HG02763 (cell line): ENCODE data around the gene DGKD.

Source experiments
- ATAC-seq: cut with Tn5 transposase; IDR thresholded peaks from one replicate; pipeline ENCODE4 v1.9.1; 2021; ENCODE audit warnings: mild to moderate bottlenecking, moderate library complexity; ENCODE audit not compliant: unreplicated experiment

DGKD gene

DNA sequence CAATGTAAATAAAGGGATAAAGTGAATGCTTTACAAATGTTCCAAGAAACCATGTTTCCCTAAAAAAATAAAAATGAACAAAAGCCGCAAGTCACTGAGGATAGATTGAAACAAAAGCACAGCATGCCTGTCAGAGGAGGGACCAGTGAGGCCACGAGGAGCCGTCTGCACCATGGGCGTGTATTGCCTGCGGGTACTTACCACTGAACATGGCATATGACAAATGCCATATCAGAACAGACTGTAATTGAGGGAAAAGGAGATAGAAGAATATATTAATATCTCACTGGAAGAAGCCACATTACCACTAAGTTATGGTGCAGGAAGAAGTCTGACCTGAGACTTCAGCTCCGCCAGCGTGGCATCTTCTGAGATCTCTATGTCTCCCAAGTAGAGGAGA lies 136.5 kb downstream of the DGKD start:
- ATAC-seq: no peak

DNA sequence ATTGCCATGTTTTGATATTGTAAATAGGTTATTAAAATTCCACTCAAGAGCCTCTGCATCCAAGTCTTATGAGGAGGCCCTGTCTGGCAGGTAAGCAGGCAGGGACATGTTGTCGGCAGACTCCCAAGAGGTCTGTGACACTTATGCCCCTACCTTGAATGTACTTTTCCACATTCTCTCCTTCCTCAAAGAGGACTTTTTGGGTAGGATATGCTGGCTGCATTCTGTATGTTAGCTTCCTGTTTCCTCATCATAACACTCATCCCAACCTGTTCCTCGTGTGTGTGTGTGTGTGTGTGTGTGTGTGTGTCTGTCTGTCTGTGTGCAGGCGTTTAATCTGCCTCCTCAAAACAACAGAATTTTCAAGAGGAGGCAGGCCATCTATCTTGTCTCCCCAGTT lies 137.0 kb downstream of the DGKD start:
- no peak for ATAC-seq

DNA sequence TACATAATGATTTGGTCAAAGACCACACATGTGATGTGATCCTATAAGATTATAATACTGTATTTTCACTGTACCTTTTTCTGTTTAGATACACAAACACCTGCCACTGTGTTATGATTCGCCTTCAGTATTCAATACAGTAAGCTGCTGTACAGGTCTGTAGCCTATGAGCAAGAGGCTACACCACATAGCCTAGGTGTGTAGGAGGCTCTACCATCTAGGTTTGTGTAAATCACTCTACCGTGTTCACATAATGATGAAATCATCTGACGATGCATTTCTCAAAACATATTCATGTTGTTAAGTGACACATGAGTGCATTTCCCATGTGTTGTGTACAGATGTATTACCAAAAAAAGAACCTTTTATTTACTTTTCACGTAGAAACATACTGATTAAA lies 137.8 kb downstream of the DGKD start:
- no peak for ATAC-seq

DNA sequence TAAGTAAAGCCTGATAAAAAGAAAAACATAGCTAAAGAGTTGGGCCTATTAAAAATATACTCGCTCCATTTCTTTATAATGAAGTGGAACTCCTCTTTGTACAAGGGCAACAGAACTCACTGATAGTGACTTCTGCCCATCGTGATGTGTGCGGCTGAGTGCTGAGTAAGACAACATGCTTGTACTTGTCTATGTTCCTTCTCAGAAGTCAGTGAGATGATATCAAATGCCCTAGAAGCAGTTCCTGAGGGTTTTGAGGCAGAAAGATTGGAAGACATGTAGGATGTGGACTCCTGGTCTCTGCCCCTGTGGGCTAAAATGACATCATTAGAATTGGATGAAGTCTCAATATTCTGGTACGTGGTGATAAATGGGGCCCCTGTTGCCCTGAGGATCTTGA lies 138.5 kb downstream of the DGKD start:
- no peak for ATAC-seq

DNA sequence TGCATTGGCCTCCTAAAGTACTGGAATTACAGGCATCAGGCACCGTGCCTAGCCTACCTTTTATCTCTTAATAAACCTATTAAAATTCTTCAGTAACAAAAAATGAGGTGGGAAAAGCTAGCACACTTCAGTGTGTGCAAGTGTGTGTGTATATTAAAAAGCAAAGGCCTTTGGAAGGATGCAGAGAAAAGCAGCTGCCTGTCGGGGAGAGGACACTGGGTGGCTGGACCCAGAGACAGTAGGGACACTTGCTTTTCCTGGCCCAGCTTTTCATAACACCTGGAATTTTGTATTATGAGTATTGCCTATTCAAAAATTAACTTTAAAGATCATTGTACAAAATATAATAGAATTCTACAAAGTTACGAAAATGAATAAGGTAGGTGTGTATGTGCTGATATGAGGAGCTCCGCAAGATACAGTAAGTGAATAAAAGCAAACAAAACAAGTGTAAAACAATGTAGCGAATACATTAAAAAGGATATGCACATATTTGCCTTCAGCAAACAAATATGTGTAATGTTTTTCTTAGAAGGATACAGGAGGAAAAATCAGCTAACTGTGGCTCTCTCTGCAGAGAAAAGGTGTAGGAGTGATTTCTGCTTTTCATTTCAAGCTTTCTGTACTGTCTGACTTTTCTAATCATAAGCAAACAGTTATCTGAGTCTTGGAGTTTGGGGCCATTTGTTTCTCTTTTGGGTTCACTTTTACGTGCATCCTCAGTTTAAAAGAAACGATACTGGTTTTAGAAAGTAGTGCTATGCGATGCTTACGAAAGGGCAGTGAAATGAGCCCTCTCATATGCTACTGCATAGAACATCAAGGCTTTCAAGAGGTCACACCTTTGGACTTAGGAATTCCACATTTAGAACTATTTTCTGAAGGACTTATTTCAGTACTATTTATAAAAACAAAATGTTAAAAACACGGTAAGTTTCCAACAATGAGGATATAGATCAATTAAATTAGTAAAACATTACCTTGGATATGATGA lies 141.5 kb downstream of the DGKD start:
- ATAC-seq: no peak

DNA sequence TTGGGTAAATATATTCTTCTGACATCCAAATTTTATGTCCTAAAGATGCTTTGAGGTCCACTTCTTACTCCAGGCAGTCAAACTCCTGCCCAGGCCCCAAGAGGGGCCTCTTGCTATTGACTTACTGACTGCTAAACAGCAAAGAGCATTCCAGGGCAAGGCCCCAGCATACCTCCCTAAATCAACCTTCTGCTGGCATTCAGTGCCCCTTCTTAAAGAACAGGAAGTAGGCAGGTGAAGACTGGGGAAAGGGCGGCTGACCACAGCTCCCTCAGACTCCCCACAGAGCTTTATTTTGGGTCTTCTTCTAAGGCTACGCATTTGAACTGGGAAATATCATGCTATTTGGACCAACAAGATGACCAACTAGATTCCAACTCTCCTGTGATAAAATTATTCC lies 143.4 kb downstream of the DGKD start:
- no peak for ATAC-seq

DNA sequence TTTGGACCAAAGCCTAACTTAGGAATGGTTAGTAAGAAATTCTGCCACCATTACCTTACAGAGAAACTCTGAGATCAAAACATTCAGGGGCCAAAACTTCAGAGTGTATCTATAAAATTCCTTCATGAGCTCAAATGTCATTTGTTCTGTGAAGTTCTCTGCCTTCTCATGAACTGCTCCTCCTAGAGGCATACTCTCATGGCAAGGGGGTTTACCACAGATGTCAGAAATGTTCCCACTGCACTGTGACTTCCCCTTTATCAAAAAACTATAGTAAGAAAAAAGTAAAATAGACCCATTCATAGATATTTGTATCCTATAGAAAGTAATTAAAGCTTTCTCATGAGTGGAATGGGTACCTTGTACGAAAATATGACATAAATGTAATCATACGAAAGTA lies 143.8 kb downstream of the DGKD start:
- no peak for ATAC-seq

DNA sequence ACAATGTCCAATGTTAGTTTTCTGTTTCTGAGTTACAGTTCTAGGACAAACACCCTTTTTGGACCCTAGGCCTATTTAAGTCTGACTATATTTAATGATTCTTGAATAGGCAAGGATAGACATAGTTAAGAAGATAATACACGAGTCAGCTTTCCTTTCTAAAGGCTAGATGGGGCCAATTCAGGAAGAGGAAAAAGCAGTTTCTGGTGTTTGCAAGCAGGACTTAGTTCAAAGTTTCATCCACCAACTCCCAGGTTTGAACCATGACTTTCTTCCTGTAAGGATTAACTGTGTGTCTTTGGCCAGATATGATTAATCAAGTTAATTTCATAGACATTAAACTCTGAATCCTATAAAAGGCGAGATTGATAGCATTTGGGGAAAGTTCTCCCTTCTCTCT lies 145.6 kb downstream of the DGKD start:
- ATAC-seq: no peak

DNA sequence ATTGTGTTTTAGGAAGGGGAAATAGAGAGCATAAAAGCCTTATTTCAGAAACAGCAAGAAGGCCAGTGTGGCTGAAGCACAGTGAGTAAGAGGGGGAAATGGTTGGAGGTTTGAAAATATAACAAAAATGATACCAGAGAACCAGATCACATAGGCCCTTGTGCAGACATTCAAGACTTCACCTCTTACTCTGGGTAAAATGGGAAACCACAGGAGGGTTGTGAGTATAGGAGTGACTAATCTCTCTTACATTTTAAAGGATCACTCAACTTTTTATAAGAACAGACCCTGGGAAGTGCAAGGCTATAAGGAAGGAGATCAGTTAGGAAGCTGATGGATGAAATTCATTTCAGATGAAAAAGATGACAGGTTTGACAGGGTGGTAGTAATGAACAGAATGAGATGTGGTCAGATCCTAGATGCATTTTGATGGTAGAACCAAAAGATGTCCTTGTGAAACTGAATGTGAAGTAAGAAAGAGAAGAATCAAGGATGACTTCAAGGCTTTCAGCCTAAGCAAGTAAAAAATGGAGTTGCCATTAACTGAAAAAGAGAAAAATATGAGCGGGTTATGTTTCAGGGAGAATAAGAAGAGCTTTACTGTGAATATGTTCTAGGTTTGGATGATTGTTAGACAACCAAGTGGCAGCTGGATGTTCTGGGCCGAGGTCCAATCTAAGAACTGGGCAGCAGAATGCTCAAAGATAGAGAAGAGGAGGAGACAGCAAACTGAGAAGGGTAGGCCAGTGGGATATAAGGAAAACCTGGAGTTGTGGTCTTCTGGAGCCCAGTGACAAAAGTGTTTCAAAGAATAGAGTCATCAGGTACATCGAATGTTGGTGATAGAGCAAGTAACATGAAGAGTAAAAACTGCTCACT lies 147.1 kb downstream of the DGKD start:
- no peak for ATAC-seq

DNA sequence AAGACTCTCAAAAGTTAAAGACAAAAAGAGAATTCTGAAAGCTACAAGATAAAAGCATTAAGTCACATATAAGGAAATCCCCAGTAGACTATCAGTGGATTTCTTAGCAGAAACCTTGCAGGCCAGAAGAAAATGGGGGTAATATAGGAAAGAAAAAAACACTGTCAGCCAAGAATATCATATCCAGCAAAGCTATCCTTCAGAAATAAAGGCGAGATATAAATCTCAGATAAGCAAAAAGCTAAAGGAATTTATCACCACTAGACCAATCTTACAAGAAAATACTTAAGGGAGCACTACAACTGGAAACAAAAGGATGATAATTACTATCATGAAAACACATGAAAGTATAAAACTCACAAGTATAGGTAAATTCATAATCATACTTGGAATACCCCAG lies 149.2 kb downstream of the DGKD start:
- ATAC-seq: no peak

DNA sequence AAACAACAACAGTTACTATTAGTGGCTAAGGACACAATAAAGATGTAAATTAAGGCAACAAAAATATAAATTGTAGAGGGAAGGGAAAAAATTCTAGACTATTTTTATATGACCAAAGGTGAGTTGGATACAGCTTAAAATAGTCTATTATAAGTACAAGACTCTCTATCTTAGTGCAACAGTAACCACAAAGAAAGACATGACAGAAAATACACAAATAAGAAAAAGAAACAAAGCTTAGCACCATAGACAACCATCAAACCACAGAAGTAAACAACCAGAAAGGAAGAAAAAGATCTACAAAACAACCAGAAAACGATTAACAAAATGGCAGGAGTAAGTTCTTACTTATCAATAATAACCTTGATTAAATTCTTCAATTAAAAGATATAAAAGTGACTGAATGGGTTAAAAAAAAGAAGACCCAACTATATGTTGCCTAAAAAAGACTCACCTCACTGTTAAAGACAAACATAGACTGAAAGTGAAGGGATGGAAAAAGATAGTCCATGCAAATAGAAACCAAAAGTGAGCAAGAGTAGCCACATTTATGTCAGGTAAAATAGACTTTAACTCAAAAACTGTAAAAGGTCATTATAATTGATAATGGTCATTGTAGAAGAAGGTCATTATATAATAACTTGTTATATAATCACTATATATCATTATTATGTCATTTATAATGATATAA lies 149.8 kb downstream of the DGKD start:
- peak; percentile 47 for ATAC-seq

DNA sequence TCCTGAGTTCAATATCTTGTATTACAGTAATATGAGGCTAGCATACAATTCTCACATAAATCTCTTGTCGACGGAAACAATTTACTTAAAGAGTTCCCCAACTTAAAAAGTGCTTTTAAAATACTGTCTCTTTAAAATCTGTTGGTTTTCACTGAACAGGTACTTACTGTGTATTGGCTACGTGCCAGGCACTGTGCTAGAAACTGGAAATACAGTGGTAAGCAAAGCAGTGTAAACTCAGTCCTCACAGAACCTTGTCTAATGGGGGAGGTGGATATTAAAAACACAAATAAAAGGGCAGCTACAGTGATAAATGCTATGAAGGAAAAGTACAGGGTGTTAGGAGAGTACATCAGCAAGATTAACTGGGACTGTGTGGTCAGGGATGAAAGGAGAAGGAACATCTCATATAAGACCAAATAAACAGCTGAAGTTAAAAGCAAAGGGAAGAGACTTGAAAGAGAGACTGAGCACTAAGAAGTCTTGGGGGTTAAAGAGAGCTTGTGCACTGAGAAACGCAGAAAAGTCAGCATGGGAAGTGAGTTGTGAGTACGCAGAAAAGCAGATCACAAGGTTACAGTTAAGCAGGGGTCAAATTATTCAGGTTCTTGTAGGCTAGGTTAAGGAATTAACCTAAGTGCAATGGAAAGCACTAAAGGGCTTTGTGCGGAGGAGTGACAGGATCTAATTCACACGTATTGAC lies 159.8 kb downstream of the DGKD start:
- no peak for ATAC-seq

DNA sequence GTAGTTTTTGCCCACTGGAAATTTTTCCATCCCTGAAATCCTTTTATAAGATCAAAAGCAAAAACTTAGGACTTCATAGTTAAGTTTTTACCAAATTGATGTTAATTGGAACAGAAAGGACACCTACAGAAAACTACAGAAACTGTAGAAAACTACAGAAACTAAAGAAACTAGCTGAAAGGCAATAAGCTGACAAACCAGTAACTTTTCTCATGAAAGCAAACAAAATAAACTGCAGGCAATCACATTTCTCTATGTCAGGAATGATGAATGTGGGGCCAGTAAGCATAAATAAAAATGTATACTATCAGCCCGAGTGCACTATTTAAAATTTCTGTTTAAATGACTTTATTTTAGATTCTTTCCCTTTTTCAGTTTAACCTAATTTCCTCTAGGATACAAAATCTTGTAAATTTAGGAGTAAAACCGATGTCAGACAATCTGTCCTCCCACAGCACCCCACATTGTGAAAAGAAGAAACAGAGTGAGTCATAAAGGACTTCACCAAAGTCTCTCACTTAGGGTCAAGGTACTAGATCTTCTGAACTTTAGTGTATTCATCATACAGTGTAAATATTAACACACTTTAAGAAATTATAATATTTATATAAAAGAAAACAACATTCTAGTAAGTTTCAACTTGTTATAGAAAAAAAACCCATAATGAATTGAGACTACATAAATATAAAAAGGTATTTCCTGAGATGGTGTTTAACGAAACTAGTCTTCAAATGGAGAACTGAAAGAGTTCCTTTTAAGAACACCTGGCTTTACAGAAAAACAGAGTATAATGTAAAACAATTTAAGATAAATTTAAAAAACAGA lies 165.7 kb downstream of the DGKD start:
- ATAC-seq: peak; percentile 72
